Smooth muscle cell (in vitro differentiated cells): ENCODE results near the gene PEDS1. TPM values are rescaled to one million over a fixed set of nuclear protein-coding genes. Genes with fewer than 3 reads are reported as not detected.

ENCODE experiments used
- DNase-seq: peaks from one replicate; lab custom pipeline; 2025; ENCODE audit not compliant: unreplicated experiment; lab: John Stamatoyannopoulos, UW
- H2AFZ ChIP-seq: fragments of 200-600 bp; sonication (generic); 2 replicates; pipeline ENCODE4 v1.6.0; 2016; ENCODE audit warnings: antibody characterized with exemption, low read depth, mild to moderate bottlenecking
- H3F3A ChIP-seq: fragments of 200-600 bp; sonication (generic); 2 replicates; pipeline ENCODE4 v1.6.0; 2017; ENCODE audit warnings: antibody characterized with exemption, low read depth
- H3K27ac ChIP-seq: fragments of 200-600 bp; sonication (generic); 2 replicates; pipeline ENCODE4 v1.5.1; 2016; ENCODE audit warnings: low read depth, mild to moderate bottlenecking
- H3K27me3 ChIP-seq: fragments of 200-600 bp; sonication (generic); 2 replicates; pipeline ENCODE4 v1.6.1; 2016; ENCODE audit warnings: low read depth, mild to moderate bottlenecking
- H3K36me3 ChIP-seq: fragments of 200-600 bp; sonication (generic); 2 replicates; pipeline ENCODE4 v1.5.1; 2016; ENCODE audit warnings: low read depth
- H3K4me1 ChIP-seq: fragments of 200-600 bp; sonication (generic); 2 replicates; pipeline ENCODE4 v1.5.1; 2016; ENCODE audit warnings: low read depth
- H3K4me2 ChIP-seq: fragments of 200-600 bp; sonication (generic); 2 replicates; pipeline ENCODE4 v1.6.0; 2016; ENCODE audit warnings: mild to moderate bottlenecking
- H3K4me3 ChIP-seq: fragments of 200-600 bp; sonication (generic); 2 replicates; pipeline ENCODE4 v1.5.1; 2016; ENCODE audit warnings: mild to moderate bottlenecking
- H3K79me2 ChIP-seq: fragments of 200-600 bp; sonication (generic); 2 replicates; pipeline ENCODE4 v1.6.0; 2016; ENCODE audit warnings: low read depth, mild to moderate bottlenecking
- H3K9ac ChIP-seq: fragments of 200-600 bp; sonication (generic); 2 replicates; pipeline ENCODE4 v1.6.0; 2016; ENCODE audit warnings: low read depth
- H3K9me3 ChIP-seq: fragments of 200-600 bp; sonication (generic); replicated peaks from 2 replicates; pipeline ENCODE4 v1.5.1; 2016; ENCODE audit warnings: low read depth
- H4K20me1 ChIP-seq: fragments of 200-600 bp; sonication (generic); 2 replicates; pipeline ENCODE4 v1.6.0; 2016; ENCODE audit warnings: low read depth
- CTCF ChIP-seq: fragments of 200-600 bp; sonication (generic); IDR thresholded peaks from 2 replicates; pipeline ENCODE4 v1.5.1; 2017; ENCODE audit warnings: borderline replicate concordance, mild to moderate bottlenecking, antibody characterized with exemption; ENCODE audit not compliant: insufficient read depth, poor library complexity, severe bottlenecking
- WGBS: methylation state at CpG from one replicate; pipeline ENCODE4 v1.1.7; 2016; ENCODE audit warnings: low lambda C conversion rate; 5-methylcytosine and 5-hydroxymethylcytosine counted together
- polyA plus RNA-seq: library from polyadenylated mRNA; unstranded; fragments of >200 nt; fragmentation: Nextera tagmentation; extraction: Ambion mirVana; gene quantifications from 2 replicates; pipeline ENCODE4 v1.2.1, GENCODE V29; 2016
- total RNA-seq: library from RNA; depleted of rRNA; stranded (reverse); fragments of >200 nt; gene quantifications from 2 replicates; pipeline ENCODE4 v1.2.3, GENCODE V29; 2014

The PEDS1 gene
- total and polyA plus RNA-seq, 2 experiments from 2014 or later, result 45.8 to 47.4 TPM

GRCh38 chr20:50172347-50173013 is 19.0 kb upstream of the PEDS1 start:
- peak; percentile 64 for DNase-seq
- Histone ChIP-seq H3K36me3 (no peaks in the 10 kb centered on the region), H3K9ac (peak overlapping the region; percentile 23)

GRCh38 chr20:50170549-50171220 is 17.2 kb upstream of the PEDS1 start:
- WGBS, result 86% methylated on average over 14 of the region's 14 CpGs

More at GRCh38 chr20:50172347-50173013, 19.0 kb upstream of the PEDS1 start:
- Histone ChIP-seq H3K79me2 (no peaks in the 10 kb centered on the region), H3F3A (no peaks in the 10 kb centered on the region), H3K27ac (peak overlapping the region; percentile 29), H4K20me1 (no peaks in the 10 kb centered on the region), H2AFZ (peak overlapping the region; percentile 74), H3K9me3 (no peaks in the 10 kb centered on the region), H3K4me3 (peak overlapping the region; percentile 49), H3K27me3 (no peaks in the 10 kb centered on the region), H3K4me2 (peak overlapping the region; percentile 79), H3K4me1 (peaks cover 3% of the 10 kb centered on the region)
- 4% methylated on average over 35 of the region's 36 CpGs for WGBS
- TF ChIP-seq CTCF, result no peak

GRCh38 chr20:50169329-50169823 is 15.9 kb upstream of the PEDS1 start:
- no peak overlapping the region for H3K27ac ChIP-seq
- peak; percentile 93 for TF ChIP-seq CTCF
- no peaks in the 10 kb centered on the region for H3K79me2 ChIP-seq
- no peaks in the 10 kb centered on the region for H3K9me3 ChIP-seq
- H3K9ac ChIP-seq, result no peak overlapping the region
- H4K20me1 ChIP-seq, result no peaks in the 10 kb centered on the region
- no peak overlapping the region for H2AFZ ChIP-seq
- H3F3A ChIP-seq, result peaks cover 15% of the 10 kb centered on the region
- DNase-seq, result peak; percentile 67
- no peaks in the 10 kb centered on the region for H3K36me3 ChIP-seq
- no peaks in the 10 kb centered on the region for H3K27me3 ChIP-seq
- no peak overlapping the region for H3K4me3 ChIP-seq
- WGBS, result 34% methylated on average over 5 of the region's 5 CpGs
- H3K4me1 ChIP-seq, result peaks cover 15% of the 10 kb centered on the region
- no peak overlapping the region for H3K4me2 ChIP-seq

More at GRCh38 chr20:50170549-50171220, 17.2 kb upstream of the PEDS1 start:
- Histone ChIP-seq H3K9ac (no peak overlapping the region), H2AFZ (no peak overlapping the region), H3K27ac (no peak overlapping the region), H4K20me1 (no peaks in the 10 kb centered on the region), H3K4me2 (no peak overlapping the region), H3K9me3 (no peaks in the 10 kb centered on the region), H3K36me3 (no peaks in the 10 kb centered on the region), H3K79me2 (no peaks in the 10 kb centered on the region), H3K4me3 (no peak overlapping the region), H3K4me1 (peaks cover 10% of the 10 kb centered on the region), H3K27me3 (no peaks in the 10 kb centered on the region), H3F3A (peaks cover 9% of the 10 kb centered on the region)
- TF ChIP-seq CTCF, result no peak
- no peak for DNase-seq
